Lung microvascular endothelial cell (primary cell): ENCODE data around the gene ANKRD44. TPM values are rescaled to one million over a fixed set of nuclear protein-coding genes. Genes with fewer than 3 reads are reported as not detected.
"Not testable (repeated sequence)": the region's sequence is repeated elsewhere in the genome, so short reads cannot be mapped to it uniquely, and the experiment has no call there.

Experiments
- DNase-seq, 2 donors: peaks; one replicate each; pipeline versions ENCODE4 v3.0.0 to v3.0.0-alpha.2; 2010; ENCODE audit warnings: low read depth in 2 of 2
- total RNA-seq: library from RNA; depleted of rRNA; stranded (reverse); fragments of >200 nt; gene quantifications from 2 replicates; pipeline ENCODE4 v1.2.1, GENCODE V29; 2014

ANKRD44 gene
- total RNA-seq, result 1.6 and 4.4 TPM in 2 replicates

DNA sequence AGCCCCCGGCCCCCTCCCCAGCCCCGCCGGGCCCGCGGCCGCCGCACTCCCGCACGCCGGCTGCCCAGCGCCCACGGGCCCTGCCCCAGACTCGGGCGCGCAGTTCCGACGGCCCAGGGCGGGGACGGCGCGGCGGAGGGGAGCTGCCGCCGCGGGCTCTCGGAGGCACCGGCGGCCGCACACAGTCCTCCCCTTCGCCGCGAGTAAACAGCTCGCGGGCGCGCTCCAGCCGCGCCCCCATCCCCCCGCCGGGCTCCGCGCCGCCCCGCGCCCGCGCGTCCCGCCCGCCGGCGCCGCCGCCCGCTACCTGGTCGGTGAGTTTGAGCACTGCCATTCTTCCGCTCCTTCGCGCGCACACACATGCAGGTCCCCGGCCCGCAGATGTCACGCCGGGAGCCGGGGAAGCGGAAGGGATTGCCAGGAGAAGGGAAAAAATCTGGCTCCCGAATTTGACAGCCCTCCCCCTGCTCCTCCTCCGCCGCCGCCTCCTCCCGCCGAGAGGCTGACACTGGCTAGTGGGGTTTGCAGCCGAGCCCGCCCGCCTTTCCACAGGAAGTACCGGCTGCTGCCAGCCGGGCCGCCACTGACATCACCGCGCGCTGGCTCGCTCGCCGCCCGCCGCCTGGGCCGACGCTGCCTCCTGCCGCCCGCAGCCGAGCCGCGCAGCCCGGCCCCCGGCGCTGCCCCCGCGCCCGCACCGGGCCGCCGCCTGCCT, at the start of gene ANKRD44:
Gene ANKRD44, minus strand, starts transcription at position 510 of the 715 bp plus-strand sequence. Its CDS starts 176 bp downstream, at position 334.
- peak; percentile 88 to 90 for DNase-seq

DNA sequence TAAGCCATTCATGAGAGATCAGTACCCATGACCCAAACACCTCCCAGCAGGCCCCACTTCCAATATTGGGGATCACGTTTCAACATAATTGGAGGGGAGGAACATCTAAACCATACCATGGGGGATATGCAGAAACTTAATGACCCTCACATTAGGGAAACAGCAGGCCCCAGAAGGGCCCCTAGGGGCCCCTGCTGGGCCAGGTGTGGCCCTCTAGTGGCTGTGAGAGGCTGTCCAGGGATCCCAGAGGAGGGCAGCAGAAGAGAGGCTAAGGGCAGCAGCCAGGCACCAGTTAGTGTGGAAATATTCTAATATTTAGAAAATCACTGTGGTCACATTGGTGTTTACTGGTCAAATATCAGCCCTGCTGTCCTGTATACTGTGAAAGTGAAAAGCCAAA, 49.3 kb upstream of the ANKRD44 start:
- DNase-seq, result no peak

DNA sequence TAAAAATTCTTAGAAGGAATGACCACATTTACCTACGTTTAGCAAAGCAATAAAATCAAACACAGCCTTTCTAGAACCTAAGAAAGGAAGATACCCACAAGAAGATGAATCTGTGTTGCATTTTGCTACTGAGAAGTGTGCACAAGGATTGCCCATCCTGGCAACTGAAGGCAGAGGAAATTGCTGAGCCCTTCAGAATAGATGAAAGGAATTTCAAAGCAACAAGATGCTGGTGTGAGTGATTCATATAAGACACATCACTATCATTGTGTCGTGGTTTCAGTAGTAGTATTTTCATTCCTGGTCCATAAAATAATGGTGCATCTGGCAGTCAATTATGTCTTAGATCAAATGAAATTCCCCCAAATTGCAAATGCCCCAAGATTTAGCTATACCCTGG, 48.4 kb upstream of the ANKRD44 start:
- DNase-seq, result no peak

DNA sequence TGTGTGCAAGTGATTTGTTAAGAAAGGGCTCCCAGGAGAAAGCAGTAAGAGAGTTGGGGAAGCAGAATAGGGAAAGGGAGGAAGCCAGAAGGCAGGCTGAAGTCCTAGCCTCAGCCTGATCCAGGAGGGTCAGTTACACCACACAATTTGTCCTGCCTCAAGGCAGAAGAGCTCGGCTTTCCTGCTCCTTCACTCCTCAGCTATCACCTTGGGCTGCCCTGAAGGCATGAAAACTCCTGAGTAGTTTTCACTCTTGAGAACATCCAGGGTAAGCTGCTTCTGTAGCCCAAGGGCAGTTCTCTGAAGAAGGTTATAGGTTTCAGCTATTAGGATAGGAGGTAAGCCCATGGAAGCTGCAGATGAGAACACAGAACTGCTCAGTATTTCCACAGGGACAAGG, 47.4 kb upstream of the ANKRD44 start:
- no peak for DNase-seq

DNA sequence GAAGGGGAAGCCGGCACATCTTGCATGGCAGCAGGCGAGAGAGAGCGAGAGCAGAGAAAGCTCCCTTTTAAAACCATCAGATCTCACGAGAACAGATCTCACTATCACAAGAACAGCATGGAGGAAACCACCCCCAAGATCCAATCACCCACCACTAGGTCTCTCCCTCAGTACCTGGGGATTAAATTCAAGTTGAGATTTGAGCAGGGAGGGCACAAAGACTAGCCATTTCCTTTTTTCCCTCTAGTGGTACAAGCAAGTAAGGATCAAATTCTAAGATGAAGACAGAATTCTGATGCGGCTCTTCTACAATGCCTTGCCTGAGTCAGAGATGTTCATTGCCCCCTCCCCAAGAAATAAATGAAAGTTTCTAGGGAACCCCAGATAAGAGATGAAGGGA, 45.6 kb upstream of the ANKRD44 start:
- DNase-seq, result no peak

DNA sequence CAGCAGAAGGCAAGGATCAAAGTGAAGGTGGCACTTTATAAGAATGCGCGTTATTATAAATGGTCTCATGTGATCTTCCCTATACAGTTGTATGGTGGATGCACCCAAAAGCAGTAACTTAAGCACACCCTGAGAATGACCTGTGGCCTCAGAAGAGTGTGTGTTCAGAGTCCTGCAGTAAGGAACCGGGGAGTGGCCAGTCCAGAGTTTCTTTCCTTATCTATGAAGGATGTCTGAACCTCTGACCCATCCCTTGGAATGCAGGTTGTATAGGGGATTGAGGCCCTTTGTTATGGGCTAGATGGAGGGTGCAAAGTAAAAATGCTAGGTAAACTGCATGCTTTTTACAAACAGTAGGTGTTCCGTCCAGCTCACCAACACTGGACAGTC, 43.6 kb upstream of the ANKRD44 start:
- DNase-seq, result no peak

DNA sequence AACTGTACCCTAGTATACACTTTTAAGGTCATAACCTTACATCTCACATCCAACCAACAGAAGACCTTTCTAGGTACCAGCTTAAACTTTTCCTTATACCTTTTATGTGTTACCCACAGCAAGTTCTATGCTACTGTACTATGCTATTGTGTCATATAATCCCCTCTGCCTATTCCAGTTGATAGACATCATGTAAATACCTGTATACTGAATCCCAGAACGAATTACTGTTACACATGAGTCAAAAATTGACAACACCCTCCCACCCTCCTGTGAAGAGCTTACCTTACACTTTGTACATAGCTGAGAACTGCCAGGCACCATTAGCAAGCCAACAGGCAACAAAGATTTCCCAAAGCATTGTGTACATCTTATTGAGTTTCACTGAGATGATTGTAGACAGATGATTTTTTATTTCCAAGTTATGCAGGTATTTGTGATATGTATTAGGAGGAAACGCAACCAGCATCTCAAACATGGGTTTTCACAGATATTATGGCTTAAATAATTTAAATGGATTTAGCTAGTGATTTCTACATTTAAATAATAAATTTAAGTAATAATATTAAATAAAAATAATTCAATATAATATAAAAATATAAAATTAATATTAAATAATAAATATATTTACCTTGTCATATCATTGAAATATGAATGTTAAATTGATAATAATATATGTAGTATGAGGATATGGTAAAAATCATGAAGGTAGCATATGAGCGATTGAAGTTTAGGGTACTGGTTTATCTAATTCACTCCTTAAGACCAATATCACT, 43.0 kb upstream of the ANKRD44 start:
- DNase-seq, result no peak

DNA sequence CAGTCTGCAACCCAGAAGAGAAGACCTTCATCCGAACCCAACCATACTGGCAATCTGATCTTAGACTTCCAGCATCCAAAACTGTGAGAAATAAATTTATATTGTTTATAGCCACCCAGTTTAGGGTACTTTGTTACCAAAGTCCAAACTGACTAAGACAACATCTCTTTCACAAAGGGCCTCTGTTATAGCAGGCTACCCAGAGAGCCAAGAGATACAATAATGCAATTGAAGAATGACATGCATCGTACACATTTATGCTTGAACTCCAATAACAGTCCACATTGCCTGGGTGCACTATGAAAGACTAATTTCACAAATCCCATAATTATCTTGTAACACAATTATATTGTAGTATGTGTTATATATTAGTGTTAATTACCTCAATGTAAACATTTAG, 39.1 kb upstream of the ANKRD44 start:
- no peak for DNase-seq

DNA sequence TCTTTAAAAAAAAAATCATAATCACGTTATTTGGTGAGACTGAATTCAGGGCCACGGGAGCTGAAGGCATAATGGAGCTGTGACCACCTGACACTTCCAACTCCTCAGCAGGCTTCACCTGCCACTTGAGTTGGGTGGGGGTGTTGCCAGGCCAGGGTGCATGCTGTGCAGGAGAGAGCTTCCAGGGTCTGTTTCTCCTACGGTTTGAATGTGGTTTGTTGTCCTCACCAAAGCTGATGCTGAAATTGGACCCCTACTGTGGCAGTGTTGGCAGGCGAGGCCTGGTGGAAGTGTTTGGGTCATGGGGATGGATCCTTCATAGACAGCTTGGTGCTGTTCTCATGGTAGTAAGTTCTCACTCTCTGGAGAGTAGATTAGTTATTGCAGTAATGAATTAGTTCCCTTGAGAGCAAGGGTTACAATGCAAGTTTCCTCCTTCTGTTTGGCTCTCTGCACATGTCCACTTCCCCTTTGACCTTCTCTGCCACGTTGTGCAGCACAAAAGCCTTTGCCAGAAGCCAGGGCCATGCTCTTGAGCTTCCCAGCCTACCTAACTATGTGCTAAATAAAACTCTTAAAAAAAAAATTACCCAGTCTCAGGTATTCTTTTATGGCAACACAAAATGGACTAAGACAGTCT, 38.3 kb upstream of the ANKRD44 start:
- DNase-seq, result peak in 1 of 2 donors; percentile 24

DNA sequence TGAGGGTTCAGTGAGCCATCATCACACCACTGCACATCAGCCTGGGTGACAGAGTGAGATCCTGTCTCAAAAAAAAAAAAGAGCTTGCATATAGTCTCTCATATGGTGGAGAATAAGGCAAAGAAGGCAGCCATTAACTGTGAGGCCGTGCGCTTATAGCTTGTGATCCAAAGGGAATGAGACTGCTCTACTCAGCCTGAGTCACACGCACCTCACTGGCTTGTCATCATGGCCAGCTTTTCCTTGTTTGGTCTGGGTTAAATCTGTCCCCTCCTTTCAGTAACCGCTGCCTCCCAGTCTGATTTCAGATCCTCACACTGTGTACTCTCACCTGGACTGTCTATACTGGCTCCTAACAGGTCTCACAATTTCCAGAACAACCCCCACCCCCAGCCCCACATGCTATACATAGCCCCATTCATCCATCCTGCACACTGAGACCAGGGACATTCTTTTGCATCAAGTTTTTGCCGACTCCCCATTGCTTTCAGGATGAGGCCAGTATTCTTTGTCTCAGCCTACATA, 35.3 kb upstream of the ANKRD44 start:
- DNase-seq, result no peak

DNA sequence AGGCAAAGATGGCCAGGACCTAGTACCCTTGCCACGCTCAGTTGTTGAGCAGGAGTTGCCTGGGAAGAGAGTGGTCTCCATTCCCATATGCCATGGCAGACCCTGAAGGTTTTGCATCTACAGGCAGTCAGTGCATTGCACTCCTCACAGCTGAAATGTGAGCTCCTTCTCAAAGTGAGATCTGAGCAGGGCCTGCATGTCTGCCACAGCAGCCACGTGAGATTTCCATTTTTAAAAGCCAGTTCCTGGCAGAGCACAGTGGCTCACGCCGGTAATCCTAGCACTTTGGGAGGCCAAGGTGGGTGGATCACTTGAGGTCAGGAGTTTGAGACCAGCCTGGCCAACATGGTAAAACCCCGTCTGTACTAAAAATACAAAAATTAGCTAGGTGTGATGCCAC, 33.4 kb upstream of the ANKRD44 start:
- not testable (repeated sequence) for DNase-seq

DNA sequence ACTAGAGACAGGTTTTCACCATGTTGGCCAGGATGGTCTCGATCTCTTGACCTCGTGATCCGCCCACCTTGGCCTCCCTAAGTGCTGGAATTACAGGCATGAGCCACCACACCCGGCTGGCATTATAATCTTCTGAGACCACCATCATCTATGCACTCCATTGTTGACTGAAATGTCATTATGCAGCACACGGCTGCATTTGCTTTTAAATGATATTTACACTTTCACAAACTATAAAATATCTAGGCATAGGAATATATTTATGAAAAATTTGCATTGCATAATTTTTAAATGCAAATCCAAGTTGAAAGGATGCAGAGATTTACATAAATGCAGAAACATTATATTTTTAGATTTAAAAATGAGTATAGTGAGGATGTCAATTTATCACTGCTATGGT, 30.0 kb upstream of the ANKRD44 start:
- no peak for DNase-seq

DNA sequence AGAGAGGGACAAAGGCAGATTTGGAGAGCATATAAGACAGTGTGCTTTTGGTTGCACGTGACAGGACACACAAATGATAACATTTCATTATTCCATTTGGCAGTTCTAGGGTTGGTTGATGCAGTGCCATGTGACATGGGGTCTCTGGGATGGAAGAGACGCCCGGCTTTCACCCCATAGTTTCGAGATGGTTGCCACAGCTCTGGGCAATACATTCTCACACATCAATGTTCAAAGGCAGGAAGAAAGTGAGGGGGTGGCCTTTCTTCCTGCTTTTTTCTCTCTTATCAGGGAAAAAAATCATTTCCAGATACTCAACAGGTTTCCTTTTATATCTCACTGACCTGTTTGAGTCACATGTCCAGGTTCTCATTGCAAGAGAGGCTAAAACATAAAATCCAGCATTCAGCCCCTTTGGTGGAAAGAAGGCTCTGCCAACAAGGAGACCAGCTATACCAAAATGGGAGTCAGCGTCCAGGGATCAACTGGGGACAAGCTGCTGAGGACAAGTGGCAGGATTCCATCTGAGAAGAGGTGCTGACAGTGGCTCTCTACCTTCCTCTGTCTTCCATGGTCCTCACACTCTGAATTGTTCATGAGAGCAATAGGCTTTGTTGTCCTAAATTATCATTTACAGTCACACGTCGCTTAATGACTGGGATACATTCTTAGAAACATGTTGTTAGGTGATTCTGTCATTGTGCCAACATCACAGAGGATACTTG, 29.1 kb upstream of the ANKRD44 start:
- DNase-seq, result peak; percentile 9 to 65

DNA sequence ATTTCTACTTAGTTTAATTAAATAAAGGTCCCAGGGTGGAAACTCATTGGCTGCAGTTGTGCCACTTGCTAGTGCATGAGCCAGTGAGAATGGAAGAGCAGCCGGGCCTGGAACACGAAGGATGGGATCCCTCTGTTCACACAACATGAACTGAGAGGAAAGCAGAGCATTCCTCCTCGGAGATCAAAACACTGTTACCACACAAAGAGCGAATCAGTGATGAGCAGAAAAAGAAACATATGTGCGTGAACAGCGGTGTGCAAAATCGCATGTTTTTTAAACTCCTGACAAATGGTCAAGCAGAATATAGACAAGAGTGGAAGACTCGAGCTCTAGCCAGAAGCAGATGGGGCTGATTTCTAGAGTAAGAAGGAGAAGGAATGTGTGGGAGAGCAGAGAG, 28.4 kb upstream of the ANKRD44 start:
- no peak for DNase-seq

DNA sequence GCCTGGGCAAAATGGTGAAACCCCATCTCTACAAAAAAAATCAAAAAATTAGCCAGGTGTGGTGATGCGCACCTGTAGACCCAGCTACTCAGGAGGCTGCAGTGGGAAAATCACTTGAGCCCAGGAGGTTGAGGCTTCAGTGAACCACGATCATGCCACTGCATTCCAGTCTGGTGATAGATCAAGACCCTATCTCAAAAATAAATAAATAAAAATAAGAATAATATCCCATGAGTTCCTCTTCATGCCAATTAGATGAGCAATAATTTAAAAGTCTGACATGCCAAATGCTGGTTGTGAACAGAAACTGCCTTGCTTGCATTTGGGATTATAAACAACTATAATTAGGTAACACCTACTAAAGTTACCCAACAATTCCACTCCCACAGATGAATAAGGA, 22.1 kb upstream of the ANKRD44 start:
- no peak for DNase-seq

DNA sequence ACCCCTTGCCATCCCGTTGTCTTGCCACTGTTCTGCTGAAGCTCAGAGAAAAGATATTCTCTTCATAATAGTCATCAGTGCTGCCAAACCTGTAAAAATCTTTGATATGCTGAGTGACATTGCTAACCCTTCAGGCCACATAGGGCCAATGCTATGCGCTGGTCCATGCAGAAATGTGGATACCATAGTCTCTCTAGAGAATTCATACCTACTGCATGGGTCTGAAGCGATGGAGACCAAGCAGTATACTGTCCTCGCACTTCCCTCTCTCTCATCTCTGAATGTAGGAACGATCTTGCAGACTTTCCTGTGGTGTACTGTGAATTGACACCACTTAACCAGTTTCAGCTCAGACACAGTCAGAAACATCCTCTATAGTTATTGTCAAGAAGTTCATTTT, 17.9 kb upstream of the ANKRD44 start:
- DNase-seq, result no peak

DNA sequence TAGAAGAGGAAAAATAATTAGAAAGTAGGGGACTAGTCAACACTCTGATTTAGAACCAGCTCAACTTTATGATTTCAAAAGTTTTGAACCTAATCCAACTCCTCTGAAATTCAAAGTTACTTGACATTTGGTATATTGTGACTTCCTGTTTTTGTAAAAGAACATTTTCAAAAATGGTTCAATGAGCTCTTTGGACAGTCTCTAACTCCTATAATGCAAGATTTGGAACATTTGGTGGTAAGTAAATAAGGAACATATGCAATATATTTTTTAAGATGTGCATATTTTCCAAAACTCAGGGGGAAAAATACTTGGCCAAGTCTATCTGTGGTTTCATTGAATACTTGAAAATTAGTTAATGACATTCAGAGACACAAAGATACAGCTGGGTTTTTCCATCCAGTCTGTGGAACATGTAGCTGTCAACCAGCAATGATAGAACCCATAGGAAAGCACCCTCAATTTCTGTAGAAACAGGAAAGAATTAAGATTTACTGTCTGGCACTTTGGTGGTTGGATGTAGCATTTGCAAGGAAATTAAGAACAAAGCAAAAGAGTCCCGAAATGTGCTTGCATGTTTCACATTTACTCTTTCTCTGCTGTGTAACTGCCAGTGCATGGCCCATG, 17.0 kb upstream of the ANKRD44 start:
- no peak for DNase-seq

DNA sequence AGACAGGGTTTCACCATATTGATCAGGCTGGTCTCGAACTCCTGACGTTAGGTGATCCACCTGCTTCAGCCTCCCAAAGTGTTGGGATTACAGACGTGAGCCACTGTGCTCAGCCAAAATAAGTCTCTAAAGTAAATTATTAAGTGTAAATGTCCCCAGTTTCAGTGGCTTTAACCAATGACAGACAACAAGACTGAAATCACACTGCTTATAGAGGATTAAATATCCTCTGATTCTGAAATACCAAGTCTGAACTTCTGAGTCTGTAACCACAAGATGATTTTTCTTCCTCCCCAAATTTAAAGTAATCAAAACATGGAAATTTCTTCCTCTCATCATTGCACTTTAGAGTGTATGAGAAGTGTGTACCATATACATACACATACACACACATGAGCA, 16.5 kb upstream of the ANKRD44 start:
- no peak for DNase-seq

DNA sequence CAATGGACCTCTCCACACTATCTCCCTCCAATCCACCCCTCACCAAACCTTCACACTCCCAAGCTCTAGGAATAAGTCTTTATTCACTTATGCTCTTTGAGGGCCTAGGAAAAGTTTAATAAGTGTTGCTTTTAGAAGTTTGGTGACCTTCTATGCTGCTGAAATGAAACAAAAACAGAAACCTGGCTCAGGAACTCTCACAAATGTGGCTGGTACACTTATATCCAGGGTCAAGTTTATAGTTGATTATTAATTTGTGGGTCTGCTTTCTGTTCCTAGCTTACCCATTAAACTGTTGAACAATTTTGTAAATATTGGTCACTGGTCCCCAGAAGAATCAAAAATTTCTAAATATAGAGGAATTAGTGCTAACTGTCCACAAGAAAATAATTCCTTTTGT, 14.2 kb upstream of the ANKRD44 start:
- DNase-seq, result no peak

DNA sequence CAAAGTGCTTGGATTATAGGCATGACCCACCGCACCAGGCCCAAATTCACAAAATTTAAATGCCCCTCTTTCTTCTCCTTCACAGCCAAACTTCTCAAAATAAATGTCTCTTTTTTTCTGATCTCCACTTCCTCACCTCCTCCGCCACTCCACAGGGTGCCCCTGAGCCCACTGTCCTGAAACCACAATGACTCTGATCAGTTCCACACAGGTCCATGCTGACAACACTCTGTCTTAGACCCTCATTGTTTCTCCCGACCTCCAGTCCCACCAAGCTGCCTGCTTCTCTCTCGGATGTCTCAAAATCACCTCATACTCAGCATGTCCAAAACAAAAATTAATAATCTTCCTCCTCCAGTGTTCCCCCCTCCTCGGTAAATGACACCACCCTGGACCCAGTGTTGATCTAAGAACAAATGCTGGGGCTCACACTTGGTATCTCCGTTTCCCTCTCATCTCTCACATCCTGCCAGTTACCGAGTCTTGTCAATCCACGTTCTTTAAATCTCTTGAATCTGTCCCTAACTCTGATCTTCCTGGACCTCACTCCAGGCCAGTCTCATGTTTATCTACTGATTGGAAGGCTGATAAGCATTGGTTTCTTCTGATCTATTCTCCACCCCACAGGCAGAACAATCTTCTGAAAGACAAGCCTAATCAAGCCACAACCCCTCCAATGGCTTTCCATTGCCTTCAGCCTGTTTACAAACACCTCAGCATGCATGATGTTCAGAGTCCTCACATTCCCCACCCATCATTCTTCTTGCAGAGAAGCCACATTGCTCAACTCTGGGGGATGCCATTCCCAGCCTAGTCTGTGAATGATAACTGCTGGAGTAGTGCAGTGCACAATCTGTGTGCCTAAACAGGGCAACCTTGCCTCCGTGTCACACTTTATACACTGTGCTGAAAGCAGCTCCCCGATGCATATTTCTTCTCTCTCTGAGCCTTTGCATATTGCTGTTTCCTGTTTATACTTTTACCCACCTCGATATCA, 12.4 kb upstream of the ANKRD44 start:
- no peak for DNase-seq
